Erythroblast (primary cell): ENCODE results near the gene KIF14.

Experiments
- DNase-seq, 2 experiments: peaks; one replicate each; lab custom pipeline; 2025; lab: John Stamatoyannopoulos, UW
- GATA1 ChIP-seq: IDR thresholded peaks from 2 replicates; pipeline ENCODE4 v1.6.1; 2011; ENCODE audit warnings: low read depth, mild to moderate bottlenecking, control low read depth, low read length, moderate library complexity
- POLR2A ChIP-seq: IDR thresholded peaks from 2 replicates; pipeline ENCODE4 v1.6.1; 2011; ENCODE audit warnings: mild to moderate bottlenecking, low read length

The KIF14 gene

GRCh38 chr1:200506471-200506870 is 114.1 kb downstream of the KIF14 start:
- no peak for DNase-seq
- TF ChIP-seq GATA1 = no peak
- no peak for TF ChIP-seq POLR2A

- no peak for DNase-seq
- no peak for TF ChIP-seq GATA1
- no peak for TF ChIP-seq POLR2A
Measured at GRCh38 chr1:200505257-200505656, 115.3 kb downstream of the KIF14 start.
